B cell (primary cell): ENCODE data around the gene GLIPR1.
"Not testable (repeated sequence)": the region's sequence is repeated elsewhere in the genome, so short reads cannot be mapped to it uniquely, and the experiment has no call there.

Experiments used
- EZH2 ChIP-seq: IDR thresholded peaks from 2 replicates; pipeline ENCODE4 v1.6.1; 2012; ENCODE audit warnings: borderline replicate concordance, low read depth, mild to moderate bottlenecking, moderate library complexity, low read length; ENCODE audit not compliant: insufficient read depth, poor library complexity, severe bottlenecking
- TF ChIP-seq, protein P1 (sequence below): fragments of 200-600 bp; IDR thresholded peaks from one replicate; pipeline ENCODE4 v1.8.0; 2022; ENCODE audit warnings: antibody characterized with exemption, mild to moderate bottlenecking

DNA sequence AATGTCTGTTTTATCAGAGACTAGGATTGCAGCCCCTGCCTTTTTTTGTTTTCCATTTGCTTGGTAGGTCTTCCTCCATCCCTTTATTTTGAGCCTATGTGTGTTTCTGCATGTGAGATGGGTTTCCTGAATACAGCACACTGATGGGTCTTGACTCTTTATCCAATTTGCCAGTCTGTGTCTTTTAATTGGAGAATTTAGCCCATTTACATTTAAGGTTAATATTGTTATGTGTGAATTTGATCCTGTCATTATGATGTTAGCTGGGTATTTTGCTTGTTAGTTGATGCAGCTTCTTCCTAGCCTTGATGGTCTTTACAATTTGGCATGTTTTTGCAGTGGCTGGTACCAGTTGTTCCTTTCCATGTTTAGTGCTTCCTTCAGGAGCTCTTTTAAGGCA lies 40.7 kb downstream of the GLIPR1 start:
- TF ChIP-seq, protein P1, sequence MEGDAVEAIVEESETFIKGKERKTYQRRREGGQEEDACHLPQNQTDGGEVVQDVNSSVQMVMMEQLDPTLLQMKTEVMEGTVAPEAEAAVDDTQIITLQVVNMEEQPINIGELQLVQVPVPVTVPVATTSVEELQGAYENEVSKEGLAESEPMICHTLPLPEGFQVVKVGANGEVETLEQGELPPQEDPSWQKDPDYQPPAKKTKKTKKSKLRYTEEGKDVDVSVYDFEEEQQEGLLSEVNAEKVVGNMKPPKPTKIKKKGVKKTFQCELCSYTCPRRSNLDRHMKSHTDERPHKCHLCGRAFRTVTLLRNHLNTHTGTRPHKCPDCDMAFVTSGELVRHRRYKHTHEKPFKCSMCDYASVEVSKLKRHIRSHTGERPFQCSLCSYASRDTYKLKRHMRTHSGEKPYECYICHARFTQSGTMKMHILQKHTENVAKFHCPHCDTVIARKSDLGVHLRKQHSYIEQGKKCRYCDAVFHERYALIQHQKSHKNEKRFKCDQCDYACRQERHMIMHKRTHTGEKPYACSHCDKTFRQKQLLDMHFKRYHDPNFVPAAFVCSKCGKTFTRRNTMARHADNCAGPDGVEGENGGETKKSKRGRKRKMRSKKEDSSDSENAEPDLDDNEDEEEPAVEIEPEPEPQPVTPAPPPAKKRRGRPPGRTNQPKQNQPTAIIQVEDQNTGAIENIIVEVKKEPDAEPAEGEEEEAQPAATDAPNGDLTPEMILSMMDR = not testable (repeated sequence)
- not testable (repeated sequence) for TF ChIP-seq EZH2
